Measurements from ENCODE around the gene NSMF.

DNA sequence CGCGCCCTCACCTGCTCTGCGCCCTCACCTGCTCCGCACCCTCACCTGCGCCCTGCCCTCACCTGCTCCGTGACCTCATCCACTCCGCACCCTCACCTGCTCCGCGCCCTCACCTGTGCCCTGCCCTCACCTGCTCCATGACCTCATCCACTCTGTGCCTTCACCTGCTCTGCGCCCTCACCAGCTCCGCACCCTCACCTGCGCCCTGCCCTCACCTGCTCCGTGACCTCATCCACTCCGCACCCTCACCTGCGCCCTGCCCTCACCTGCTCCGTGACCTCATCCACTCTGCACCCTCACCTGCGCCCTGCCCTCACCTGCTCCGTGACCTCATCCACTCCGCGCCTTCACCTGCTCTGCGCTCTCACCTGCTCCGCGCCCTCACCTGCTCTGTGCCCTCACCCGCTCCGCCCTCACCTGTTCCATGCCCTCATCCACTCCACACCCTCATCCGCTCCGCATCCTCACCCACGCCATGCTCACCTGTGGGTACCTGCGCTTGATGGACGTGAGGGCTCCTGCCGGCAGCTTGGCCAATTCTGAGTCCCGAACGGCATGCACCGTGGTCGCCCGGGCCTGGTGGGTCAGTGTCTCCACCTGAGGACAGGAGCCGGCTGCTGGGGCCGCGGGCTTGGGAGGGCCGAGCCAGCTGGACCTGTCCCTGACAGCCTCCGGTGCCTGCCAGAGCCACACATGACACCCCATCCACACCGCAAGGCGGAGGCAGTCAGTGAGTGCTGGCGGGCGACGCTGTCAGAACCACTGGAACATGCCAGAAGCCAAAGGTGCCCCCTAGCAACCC lies 35.6 kb upstream of the NSMF start:
- TF ChIP-seq FOXM1 (IDR thresholded peaks at IDR 0.05; ENCODE audit: borderline replicate concordance) = no peak
- TF ChIP-seq FOXK2 (IDR thresholded peaks at IDR 0.05) = no peak
- no peak for TF ChIP-seq FOXA1 (IDR thresholded peaks at IDR 0.05)
- TF ChIP-seq SP1 (IDR thresholded peaks at IDR 0.05) = no peak
- TF ChIP-seq, protein P1, sequence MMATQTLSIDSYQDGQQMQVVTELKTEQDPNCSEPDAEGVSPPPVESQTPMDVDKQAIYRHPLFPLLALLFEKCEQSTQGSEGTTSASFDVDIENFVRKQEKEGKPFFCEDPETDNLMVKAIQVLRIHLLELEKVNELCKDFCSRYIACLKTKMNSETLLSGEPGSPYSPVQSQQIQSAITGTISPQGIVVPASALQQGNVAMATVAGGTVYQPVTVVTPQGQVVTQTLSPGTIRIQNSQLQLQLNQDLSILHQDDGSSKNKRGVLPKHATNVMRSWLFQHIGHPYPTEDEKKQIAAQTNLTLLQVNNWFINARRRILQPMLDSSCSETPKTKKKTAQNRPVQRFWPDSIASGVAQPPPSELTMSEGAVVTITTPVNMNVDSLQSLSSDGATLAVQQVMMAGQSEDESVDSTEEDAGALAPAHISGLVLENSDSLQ (IDR thresholded peaks at IDR 0.05) = no peak
